ENCODE data around the gene ATP12A. TPM values are rescaled to one million over a fixed set of nuclear protein-coding genes. Genes with fewer than 3 reads are reported as not detected.

ATP12A gene
- total RNA-seq (0.07 TPM in 1 of 2 replicates, not detected in the other), polyA plus RNA-seq (0.31 TPM in 1 of 2 replicates, not detected in the other)

GRCh38 chr13:24680258-24680920 is at the start of gene ATP12A:
ATP12A (plus strand) TSS chr13:24680408; CDS start chr13:24680744, 336 bp downstream.
- H3K4me2 ChIP-seq: peak within 1 kb of the TSS; percentile 96
- DNase-seq (ENCODE audit: low spot score): peak; percentile 40
- H3K36me3 ChIP-seq (replicated peaks; ENCODE audit: insufficient read depth, low read depth): no peaks in the 10 kb centered on the region
- H3K9me3 ChIP-seq (ENCODE audit: low read depth): no peaks in the 10 kb centered on the region
- TF ChIP-seq EZH2 (IDR thresholded peaks at IDR 0.05; ENCODE audit: borderline replicate concordance) (no peak), CTCF (IDR thresholded peaks at IDR 0.05; ENCODE audit: poor library complexity) (peak; percentile 32)
- no peak within 1 kb of the TSS for H3K27ac ChIP-seq
- H4K20me1 ChIP-seq (ENCODE audit: insufficient read depth, poor library complexity, severe bottlenecking): no peaks in the 10 kb centered on the region
- 1% methylated on average over 59 of the region's 75 CpGs for WGBS (ENCODE audit: low lambda C conversion rate, missing lambda C conversion rate)
- no peaks in the 10 kb centered on the region for H3K79me2 ChIP-seq
- H3K4me1 ChIP-seq (ENCODE audit: insufficient read depth): no peaks in the 10 kb centered on the region
- no peaks in the 10 kb centered on the region for H3K9me2 ChIP-seq (replicated peaks; ENCODE audit: insufficient read depth)
- peaks cover 39% of the 10 kb centered on the region for H3K27me3 ChIP-seq
- peak within 1 kb of the TSS; percentile 58 for H3K4me3 ChIP-seq
- H2AFZ ChIP-seq: peak within 1 kb of the TSS; percentile 43

GRCh38 chr13:24630851-24631620 is 49.2 kb upstream of the ATP12A start:
- peak; percentile 67 for DNase-seq (ENCODE audit: low spot score)
- H2AFZ ChIP-seq: no peak overlapping the region

GRCh38 chr13:24631922-24632321 is 48.3 kb upstream of the ATP12A start:
- TF ChIP-seq CTCF (IDR thresholded peaks at IDR 0.05; ENCODE audit: poor library complexity) (no peak), EZH2phosphoT487 (IDR thresholded peaks at IDR 0.05; ENCODE audit: low read depth, severe bottlenecking, unreplicated experiment) (no peak), EZH2 (IDR thresholded peaks at IDR 0.05; ENCODE audit: borderline replicate concordance) (no peak)
- 86% methylated on average over 5 of the region's 5 CpGs for WGBS (ENCODE audit: low lambda C conversion rate, missing lambda C conversion rate)
- Histone ChIP-seq H3K36me3 (replicated peaks; ENCODE audit: insufficient read depth, low read depth) (no peaks in the 10 kb centered on the region), H3K27me3 (no peaks in the 10 kb centered on the region), H3K9me2 (replicated peaks; ENCODE audit: insufficient read depth) (no peaks in the 10 kb centered on the region), H3K4me2 (no peak overlapping the region), H2AFZ (no peak overlapping the region), H3K9me3 (ENCODE audit: low read depth) (no peaks in the 10 kb centered on the region), H3K27ac (no peak overlapping the region), H3K4me1 (ENCODE audit: insufficient read depth) (no peaks in the 10 kb centered on the region), H3K4me3 (no peak overlapping the region), H4K20me1 (ENCODE audit: insufficient read depth, poor library complexity, severe bottlenecking) (no peaks in the 10 kb centered on the region), H3K79me2 (no peaks in the 10 kb centered on the region)
- DNase-seq (ENCODE audit: low spot score): no peak

More at GRCh38 chr13:24630851-24631620, 49.2 kb upstream of the ATP12A start:
- Histone ChIP-seq H3K4me1 (ENCODE audit: insufficient read depth) (peaks cover 7% of the 10 kb centered on the region), H3K36me3 (replicated peaks; ENCODE audit: insufficient read depth, low read depth) (no peaks in the 10 kb centered on the region), H4K20me1 (ENCODE audit: insufficient read depth, poor library complexity, severe bottlenecking) (no peaks in the 10 kb centered on the region), H3K27ac (peak overlapping the region; percentile 4), H3K79me2 (no peaks in the 10 kb centered on the region), H3K4me3 (no peak overlapping the region), H3K4me2 (no peak overlapping the region), H3K27me3 (no peaks in the 10 kb centered on the region), H3K9me3 (ENCODE audit: low read depth) (no peaks in the 10 kb centered on the region), H3K9me2 (replicated peaks; ENCODE audit: insufficient read depth) (no peaks in the 10 kb centered on the region)
- WGBS (ENCODE audit: low lambda C conversion rate, missing lambda C conversion rate): 65% methylated on average over 13 of the region's 13 CpGs
- TF ChIP-seq EZH2phosphoT487 (IDR thresholded peaks at IDR 0.05; ENCODE audit: low read depth, severe bottlenecking, unreplicated experiment) (no peak), EZH2 (IDR thresholded peaks at IDR 0.05; ENCODE audit: borderline replicate concordance) (no peak), CTCF (IDR thresholded peaks at IDR 0.05; ENCODE audit: poor library complexity) (no peak)

Measured in hepatocyte (in vitro differentiated cells).